HCT116 (cell line): Measurements from ENCODE around the gene AMZ1. TPM values are rescaled to one million over a fixed set of nuclear protein-coding genes. Genes with fewer than 3 reads are reported as not detected.

Experiments used
- ATAC-seq: fragments of 200-7000 bp; cut with Tn5 transposase; 2 replicates; pipeline ENCODE4 v1.9.1; 2020; ENCODE audit warnings: mild to moderate bottlenecking, moderate library complexity
- BruUV-seq: library from RNA; stranded (reverse); fragments of 400-500 nt; replicated peaks from 2 replicates; lab custom pipeline; 2021; lab: Mats Ljungman, UMichigan
- CTCF ChIA-PET: fragments of 300-600 bp; sonication (Branson Sonifier 250); formaldehyde crosslinking; loops from one replicate; lab custom pipeline; 2021; ENCODE audit warnings: antibody characterized with exemption; lab: Charles Lee
- POLR2A ChIA-PET: fragments of 300-600, 350-600 bp; sonication (Branson Sonifier 250); formaldehyde crosslinking; loops from one replicate; lab custom pipeline; 2021; ENCODE audit warnings: antibody characterized with exemption; lab: Charles Lee
- RAD21 ChIA-PET, 2 experiments: fragments of 300-600 bp; sonication (Branson Sonifier 250); formaldehyde crosslinking; loops; one replicate each; lab custom pipeline; 2023; ENCODE audit warnings: low total read pairs in 2 of 2; ENCODE audit not compliant: uncharacterized antibody in 2 of 2, unreplicated experiment in 2 of 2, low non-redundant PET in 1 of 2; lab: Charles Lee
- DNase-seq: peaks from one replicate; pipeline ENCODE4 v3.0.0-alpha.2; 2010; ENCODE audit warnings: low read depth, low spot score
- H2AFZ ChIP-seq: fragments of 200-600 bp; shearing (Covaris generic), sonication (generic); 2 replicates; pipeline ENCODE4 v1.6.1; 2017; ENCODE audit warnings: low read depth, mixed run types, mixed read lengths, antibody characterized with exemption, low read length; ENCODE audit not compliant: poor library complexity, severe bottlenecking
- H3K27ac ChIP-seq: 2 replicates; pipeline ENCODE4 v1.5.1; 2012; ENCODE audit warnings: low read depth, low read length
- H3K27me3 ChIP-seq: fragments of 200-600 bp; sonication (generic); 2 replicates; pipeline ENCODE4 v1.6.1; 2016; ENCODE audit warnings: mixed run types, low read length, mixed read lengths; ENCODE audit not compliant: insufficient read depth
- H3K36me3 ChIP-seq, 2 experiments: fragments of 200-500 bp in 1 of 2; fragments of 200-600 bp in 1 of 2; sonication (Bioruptor generic) in 1 of 2; sonication (generic) in 1 of 2; 2 replicates each; pipeline versions ENCODE4 v1.5.1 to v1.6.1; 2014 to 2016; ENCODE audit warnings: low read length in 2 of 2, inconsistent platforms in 1 of 2, mixed read lengths in 1 of 2, mixed run types in 1 of 2; ENCODE audit not compliant: insufficient read depth in 2 of 2, control insufficient read depth in 1 of 2
- H3K4me1 ChIP-seq, 2 experiments: fragments of 200-600 bp in 1 of 2; sonication (generic) in 1 of 2; 2 replicates each; pipeline versions ENCODE4 v1.5.1 to v1.6.1; 2012 to 2017; ENCODE audit warnings: low read length in 2 of 2, inconsistent platforms in 1 of 2, mild to moderate bottlenecking in 1 of 2, mixed read lengths in 1 of 2, mixed run types in 1 of 2, moderate library complexity in 1 of 2; ENCODE audit not compliant: insufficient read depth in 2 of 2, control insufficient read depth in 1 of 2
- H3K4me2 ChIP-seq: fragments of 200-600 bp; sonication (generic); 2 replicates; pipeline ENCODE4 v1.6.1; 2017; ENCODE audit warnings: mixed run types, low read length, mixed read lengths
- H3K4me3 ChIP-seq, 2 experiments: fragments of 200-600 bp in 1 of 2; sonication (generic) in 1 of 2; replicated peaks in 1 of 2; 2 replicates each; pipeline ENCODE4 v1.5.1; 2011 to 2016; ENCODE audit warnings: low read length in 2 of 2, control low read depth in 1 of 2, low read depth in 1 of 2, mild to moderate bottlenecking in 1 of 2, mixed read lengths in 1 of 2, mixed run types in 1 of 2
- H3K79me2 ChIP-seq: fragments of 200-600 bp; sonication (generic); 2 replicates; pipeline ENCODE4 v1.6.1; 2017; ENCODE audit warnings: mild to moderate bottlenecking, mixed run types, low read length, moderate library complexity, mixed read lengths; ENCODE audit not compliant: insufficient read depth
- H3K9ac ChIP-seq: fragments of 200-600 bp; sonication (generic); 2 replicates; pipeline ENCODE4 v1.6.1; 2016; ENCODE audit warnings: low read length, mixed read lengths
- H3K9me2 ChIP-seq: fragments of 200-600 bp; sonication (generic), shearing (Covaris generic); 2 replicates; pipeline ENCODE4 v1.6.1; 2017; ENCODE audit warnings: mixed run types, mild to moderate bottlenecking, moderate library complexity; ENCODE audit not compliant: insufficient read depth
- H3K9me3 ChIP-seq, 2 experiments: fragments of 200-500 bp in 1 of 2; fragments of 200-600 bp in 1 of 2; sonication (Bioruptor generic) in 1 of 2; sonication (generic) in 1 of 2; 2 replicates each; pipeline ENCODE4 v1.6.1; 2014 to 2017; ENCODE audit warnings: low read length in 2 of 2, mixed read lengths in 2 of 2, inconsistent platforms in 1 of 2, low read depth in 1 of 2, mild to moderate bottlenecking in 1 of 2, mixed run types in 1 of 2, moderate library complexity in 1 of 2; ENCODE audit not compliant: control insufficient read depth in 1 of 2, insufficient read depth in 1 of 2
- H4K20me1 ChIP-seq: fragments of 200-600 bp; sonication (generic), shearing (Covaris generic); 2 replicates; pipeline ENCODE4 v1.6.1; 2017; ENCODE audit warnings: mixed run types, mild to moderate bottlenecking, moderate library complexity; ENCODE audit not compliant: insufficient read depth
- CEBPB ChIP-seq: IDR thresholded peaks from 2 replicates; pipeline ENCODE4 v1.6.1; 2012; ENCODE audit warnings: low read depth
- ELF1 ChIP-seq: IDR thresholded peaks from 2 replicates; pipeline ENCODE4 v1.6.1; 2012; ENCODE audit warnings: low read depth, borderline replicate concordance
- EZH2 ChIP-seq: fragments of 200-600 bp; sonication (generic); IDR thresholded peaks from 2 replicates; pipeline ENCODE4 v1.6.1; 2017; ENCODE audit warnings: antibody characterized with exemption, mixed run types
- FOSL1 ChIP-seq: IDR thresholded peaks from 2 replicates; pipeline ENCODE4 v1.6.1; 2012; ENCODE audit warnings: low read depth
- JUND ChIP-seq: IDR thresholded peaks from 2 replicates; pipeline ENCODE4 v1.6.1; 2012
- POLR2A ChIP-seq: IDR thresholded peaks from 2 replicates; pipeline ENCODE4 v1.7.0; 2011; ENCODE audit warnings: borderline replicate concordance; ENCODE audit not compliant: insufficient read depth, insufficient read length; ENCODE audit errors: extremely low read depth
- POLR2AphosphoS5 ChIP-seq: IDR thresholded peaks from 2 replicates; pipeline ENCODE4 v1.6.1; 2011; ENCODE audit warnings: mild to moderate bottlenecking, low read depth, low read length, moderate library complexity
- SP1 ChIP-seq: IDR thresholded peaks from 2 replicates; pipeline ENCODE4 v1.6.1; 2012; ENCODE audit warnings: low read depth
- SRF ChIP-seq: IDR thresholded peaks from 2 replicates; pipeline ENCODE4 v1.6.1; 2012; ENCODE audit warnings: low read depth
- ZNF274 ChIP-seq: fragments of 200-500 bp; sonication (Bioruptor generic); IDR thresholded peaks from 2 replicates; pipeline ENCODE4 v1.6.1; 2014; ENCODE audit warnings: mild to moderate bottlenecking, low read depth, low read length, inconsistent platforms
- intact Hi-C: fragments of 100-400 bp; cut with micrococcal nuclease; formaldehyde crosslinking; loops from 2 replicates; pipeline ENCODE4 v1.10.0; 2022
- total RNA-seq: library from RNA; stranded (reverse); gene quantifications from one replicate; pipeline ENCODE4 v1.2.1, GENCODE V29; 2021; ENCODE audit not compliant: unreplicated experiment
- TF ChIP-seq, protein P1 (sequence below): IDR thresholded peaks from 2 replicates; pipeline ENCODE4 v1.6.1; 2012
- TF ChIP-seq, protein P2 (sequence below): IDR thresholded peaks from 2 replicates; pipeline ENCODE4 v1.6.1; 2012; ENCODE audit warnings: low read depth

The AMZ1 gene
- total RNA-seq, 1 experiment from 2014 or later, result not detected

DNA sequence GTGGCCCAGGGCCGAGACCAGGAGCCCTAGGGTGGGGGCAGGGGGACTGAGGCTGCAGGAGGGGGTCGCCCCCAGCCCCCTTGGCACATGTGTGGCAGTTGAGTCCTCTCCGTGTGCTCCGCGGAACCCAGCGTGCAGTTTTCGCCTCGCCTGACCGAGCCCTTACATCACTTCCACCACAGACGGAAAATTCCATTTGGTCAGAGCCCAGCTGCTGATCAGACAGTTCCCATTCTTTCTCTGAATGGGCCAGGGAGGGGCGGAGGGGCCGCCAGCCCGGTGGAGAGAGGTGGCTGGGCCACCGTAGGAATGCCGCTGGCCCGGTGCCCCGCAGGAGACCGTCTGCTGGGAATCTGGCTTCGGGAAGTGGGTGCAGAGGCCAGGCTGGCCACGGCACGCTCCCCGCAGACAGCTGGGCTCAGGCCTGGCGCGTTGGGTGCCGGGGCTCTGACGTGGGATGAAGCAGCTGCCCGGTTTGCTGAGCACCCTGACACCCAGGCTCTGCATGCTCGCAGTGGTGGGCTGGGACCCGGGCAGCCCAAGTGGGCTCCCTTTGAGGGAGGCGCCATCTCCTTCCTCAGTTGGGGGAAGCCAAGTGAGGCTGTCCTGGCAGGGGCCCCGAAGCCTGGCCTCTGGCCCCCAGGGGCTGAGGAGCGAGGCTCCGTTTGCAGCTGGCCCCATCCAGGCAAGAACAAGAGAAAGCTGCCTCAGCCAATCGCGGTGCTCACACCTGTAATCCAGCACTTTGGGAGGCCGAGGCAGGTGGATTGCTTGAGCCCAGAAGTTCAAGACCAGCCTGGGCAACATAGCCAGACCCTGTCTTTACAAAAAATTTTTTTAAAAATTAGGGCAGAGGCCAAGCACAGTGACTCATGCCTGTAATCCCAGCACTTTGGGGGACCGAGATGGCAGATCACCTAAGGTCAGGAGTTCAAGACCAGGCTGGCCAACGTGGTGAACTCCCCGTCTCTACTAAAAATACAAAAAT is 46.3 kb upstream of the AMZ1 start:
- Histone ChIP-seq H3K27ac (no peak overlapping the region; the same call in 1 of the 2 replicates), H3K9ac (no peak overlapping the region), H3K4me3 (no peak overlapping the region), H3K79me2 (no peaks in the 10 kb centered on the region), H4K20me1 (no peaks in the 10 kb centered on the region), H2AFZ (no peak overlapping the region), H3K9me2 (no peaks in the 10 kb centered on the region), H3K4me2 (no peak overlapping the region), H3K9me3 (no peaks in the 10 kb centered on the region), H3K36me3 (no peaks in the 10 kb centered on the region), H3K4me1 (peaks cover 17 to 18% of the 10 kb centered on the region in 2 experiments), H3K27me3 (no peaks in the 10 kb centered on the region)
- BruUV-seq, result no TSS peak
- DNase-seq (no peak), ATAC-seq (no peak)
- RAD21 ChIA-PET, result no interaction called here
- POLR2A ChIA-PET, result no interaction called here
- TF ChIP-seq JUND (no peak), SP1 (no peak), EZH2 (no peak), SRF (no peak), CEBPB (no peak), ZNF274 (no peak), POLR2A (no peak), ELF1 (no peak), POLR2AphosphoS5 (no peak), FOSL1 (no peak)
- TF ChIP-seq, protein P1, sequence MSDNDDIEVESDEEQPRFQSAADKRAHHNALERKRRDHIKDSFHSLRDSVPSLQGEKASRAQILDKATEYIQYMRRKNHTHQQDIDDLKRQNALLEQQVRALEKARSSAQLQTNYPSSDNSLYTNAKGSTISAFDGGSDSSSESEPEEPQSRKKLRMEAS, result no peak
- TF ChIP-seq, protein P2, sequence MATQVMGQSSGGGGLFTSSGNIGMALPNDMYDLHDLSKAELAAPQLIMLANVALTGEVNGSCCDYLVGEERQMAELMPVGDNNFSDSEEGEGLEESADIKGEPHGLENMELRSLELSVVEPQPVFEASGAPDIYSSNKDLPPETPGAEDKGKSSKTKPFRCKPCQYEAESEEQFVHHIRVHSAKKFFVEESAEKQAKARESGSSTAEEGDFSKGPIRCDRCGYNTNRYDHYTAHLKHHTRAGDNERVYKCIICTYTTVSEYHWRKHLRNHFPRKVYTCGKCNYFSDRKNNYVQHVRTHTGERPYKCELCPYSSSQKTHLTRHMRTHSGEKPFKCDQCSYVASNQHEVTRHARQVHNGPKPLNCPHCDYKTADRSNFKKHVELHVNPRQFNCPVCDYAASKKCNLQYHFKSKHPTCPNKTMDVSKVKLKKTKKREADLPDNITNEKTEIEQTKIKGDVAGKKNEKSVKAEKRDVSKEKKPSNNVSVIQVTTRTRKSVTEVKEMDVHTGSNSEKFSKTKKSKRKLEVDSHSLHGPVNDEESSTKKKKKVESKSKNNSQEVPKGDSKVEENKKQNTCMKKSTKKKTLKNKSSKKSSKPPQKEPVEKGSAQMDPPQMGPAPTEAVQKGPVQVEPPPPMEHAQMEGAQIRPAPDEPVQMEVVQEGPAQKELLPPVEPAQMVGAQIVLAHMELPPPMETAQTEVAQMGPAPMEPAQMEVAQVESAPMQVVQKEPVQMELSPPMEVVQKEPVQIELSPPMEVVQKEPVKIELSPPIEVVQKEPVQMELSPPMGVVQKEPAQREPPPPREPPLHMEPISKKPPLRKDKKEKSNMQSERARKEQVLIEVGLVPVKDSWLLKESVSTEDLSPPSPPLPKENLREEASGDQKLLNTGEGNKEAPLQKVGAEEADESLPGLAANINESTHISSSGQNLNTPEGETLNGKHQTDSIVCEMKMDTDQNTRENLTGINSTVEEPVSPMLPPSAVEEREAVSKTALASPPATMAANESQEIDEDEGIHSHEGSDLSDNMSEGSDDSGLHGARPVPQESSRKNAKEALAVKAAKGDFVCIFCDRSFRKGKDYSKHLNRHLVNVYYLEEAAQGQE, result no peak
- CTCF ChIA-PET, result no interaction called here
- intact Hi-C loops, result no loop called here
